Posterior cingulate gyrus (tissue), 11 donors: Measurements from ENCODE around the gene ATP13A5.

Experiments used
- DNase-seq, 10 donors: peaks; one replicate each; pipeline versions ENCODE4 v3.0.0 to v3.0.0-alpha.2; 2020 to 2021; ENCODE audit warnings: mixed read lengths in 3 of 10
- intact Hi-C: fragments of 100-400 bp; cut with DNase I; formaldehyde crosslinking; loops from one replicate; pipeline ENCODE4 v1.15.1; 2023

Gene ATP13A5

GRCh38 chr3:193378706-193379105, at the start of gene ATP13A5:
Gene ATP13A5 (minus strand): TSS chr3:193378753. CDS start chr3:193378725, 28 bp downstream.
- no peak for DNase-seq
- intact Hi-C loops, result no loop called here

DNA sequence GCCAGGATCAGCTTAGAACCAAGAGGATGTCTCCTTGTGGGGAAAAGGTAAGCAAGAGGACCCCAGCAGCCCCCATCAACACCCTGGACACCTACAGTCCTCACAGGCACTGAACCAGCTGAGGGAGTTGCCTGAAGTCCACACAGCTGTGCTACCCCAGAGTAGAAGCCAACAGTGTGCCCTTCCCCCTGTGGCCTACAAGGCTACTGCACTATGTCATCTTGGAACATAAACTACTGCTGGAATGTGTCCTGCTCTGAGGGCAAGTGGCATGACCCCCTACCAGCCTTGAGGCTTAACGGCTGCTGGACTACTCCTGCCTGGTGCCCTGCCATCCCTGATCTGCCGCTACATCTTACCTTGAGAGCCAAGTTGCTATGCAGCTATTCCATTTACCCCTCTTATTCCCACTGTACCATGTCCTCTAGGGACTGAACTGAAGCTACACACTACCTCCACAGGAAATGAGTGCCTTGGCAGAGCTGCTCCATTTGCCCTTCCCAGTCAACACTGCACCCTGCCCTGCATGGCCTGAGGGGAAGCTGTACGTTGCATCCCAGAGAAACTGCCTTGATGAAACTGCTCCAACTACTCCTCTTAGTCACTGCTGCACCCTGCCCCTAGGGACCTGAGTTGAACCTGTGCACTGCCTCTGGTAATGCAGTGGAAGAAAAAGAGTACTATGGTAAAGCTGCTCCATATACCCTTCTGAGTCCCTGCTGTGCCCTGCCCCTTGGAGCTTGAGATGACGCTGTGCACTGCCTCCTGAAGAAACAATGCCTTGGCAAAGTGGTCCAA, 40.2 kb upstream of the ATP13A5 start:
- no peak for DNase-seq
- intact Hi-C loops, result no loop called here

DNA sequence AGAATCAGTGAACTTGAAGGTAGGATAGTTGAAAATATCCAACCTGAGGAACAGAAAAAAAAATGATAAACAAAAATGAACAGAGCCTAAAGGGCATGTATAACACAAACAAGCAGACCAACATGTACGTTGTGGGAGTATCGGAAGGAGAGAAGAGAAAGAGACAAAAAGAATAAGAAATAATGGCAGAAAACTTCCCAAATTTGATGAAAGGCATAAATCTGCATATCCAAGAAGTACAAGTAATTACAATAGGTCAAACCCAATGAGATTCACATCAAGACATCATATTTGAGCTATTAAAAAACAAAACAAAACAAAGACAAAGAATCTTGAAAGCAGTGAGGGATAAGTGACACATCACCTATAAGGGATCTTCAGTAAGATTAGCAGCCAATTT, 38.1 kb upstream of the ATP13A5 start:
- intact Hi-C loops, result no loop called here
- DNase-seq, result no peak

DNA sequence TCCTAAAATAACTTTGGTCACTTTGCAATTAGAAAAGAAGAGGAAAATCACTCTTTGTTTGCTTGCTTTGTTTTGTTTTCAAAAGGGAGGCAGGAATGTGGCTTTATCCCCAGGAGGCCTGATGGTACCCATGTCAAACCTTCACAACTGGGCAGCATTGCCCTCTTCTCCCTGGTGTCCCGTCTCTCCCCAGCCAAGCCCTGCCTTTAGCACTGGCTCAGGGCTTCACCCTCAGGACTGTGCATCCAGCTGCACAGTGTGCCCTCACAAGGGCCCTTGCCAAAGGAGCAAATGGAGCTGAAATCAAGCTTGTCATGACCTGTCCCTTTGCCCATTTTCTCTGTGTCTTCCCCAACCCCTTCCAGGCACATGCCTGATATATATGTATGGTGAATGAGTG, 29.1 kb upstream of the ATP13A5 start:
- DNase-seq, result no peak
- intact Hi-C loops, result no loop called here

DNA sequence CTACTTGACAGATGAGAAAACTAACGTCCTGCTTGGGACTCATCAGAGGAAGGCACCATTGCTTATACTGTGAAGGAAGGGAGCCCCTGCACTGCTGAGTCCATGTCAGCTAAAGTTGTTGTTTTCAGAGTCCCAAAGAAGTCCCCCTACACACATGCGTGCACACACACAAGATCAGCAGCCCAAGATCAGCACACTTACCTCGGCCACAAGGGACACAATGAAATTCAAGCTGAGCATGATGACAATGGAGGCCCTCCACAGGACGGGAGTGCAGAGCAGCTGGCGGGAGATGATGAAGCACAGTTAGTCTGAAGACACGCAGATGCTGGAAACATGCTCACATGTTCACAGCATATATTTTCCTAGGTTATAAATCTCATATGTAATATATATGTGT, 28.6 kb upstream of the ATP13A5 start:
- intact Hi-C loops, result no loop called here

GRCh38 chr3:193403307-193403706, 24.8 kb upstream of the ATP13A5 start:
- DNase-seq, result no peak
- intact Hi-C loops, result no loop called here

More for the DNA sequence above, 28.6 kb upstream of the ATP13A5 start:
- no peak for DNase-seq

DNA sequence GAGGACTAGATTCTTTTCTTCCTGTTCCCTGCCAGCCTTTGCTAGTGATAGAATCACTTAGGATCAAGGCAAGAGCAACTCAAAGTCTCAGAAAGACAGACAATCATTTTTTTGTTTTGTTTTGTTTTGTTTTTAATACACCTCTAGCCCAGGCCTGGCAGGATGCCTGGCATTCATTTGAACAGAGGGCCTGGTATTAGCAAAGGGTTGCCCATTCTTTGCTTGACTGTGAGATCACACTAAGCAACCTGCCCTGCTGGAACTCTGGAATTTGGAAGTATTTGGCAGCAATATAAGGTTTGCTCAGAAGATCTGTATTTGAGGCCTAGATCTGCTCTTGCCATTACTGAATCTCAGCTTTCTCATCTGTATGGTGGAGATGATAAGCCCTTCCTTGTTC, 21.8 kb upstream of the ATP13A5 start:
- DNase-seq, result peak in 3 of 10 donors; percentile 22 to 72 (median 41)
- intact Hi-C loops, result no loop called here

- intact Hi-C loops, result no loop called here
- DNase-seq, result no peak
Measured at GRCh38 chr3:193396451-193397244, 18.1 kb upstream of the ATP13A5 start.

DNA sequence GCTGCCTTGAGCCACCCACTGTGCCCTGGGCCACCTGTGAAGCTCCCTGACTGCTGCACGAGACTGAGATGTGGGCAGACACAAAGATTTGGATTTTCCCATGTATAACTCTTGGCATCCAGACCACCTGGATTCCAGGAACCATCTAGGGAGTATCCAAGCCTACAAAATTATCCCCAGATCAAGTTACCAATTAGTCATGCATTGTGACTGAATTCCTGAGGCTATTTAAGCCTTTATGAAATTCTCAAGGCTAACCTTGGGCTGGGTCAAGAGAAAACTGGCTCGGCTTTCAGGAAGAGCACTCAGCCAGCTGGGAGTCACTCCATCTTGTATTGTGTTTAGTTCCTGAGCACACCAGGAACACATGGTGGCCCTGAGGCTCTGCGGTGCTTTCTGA, 13.3 kb upstream of the ATP13A5 start:
- DNase-seq, result no peak
- intact Hi-C loops, result no loop called here

GRCh38 chr3:193389335-193389734, 10.8 kb upstream of the ATP13A5 start:
- intact Hi-C loops, result no loop called here
- no peak for DNase-seq

- intact Hi-C loops, result no loop called here
Measured at GRCh38 chr3:193388361-193388760, 9.8 kb upstream of the ATP13A5 start.

DNA sequence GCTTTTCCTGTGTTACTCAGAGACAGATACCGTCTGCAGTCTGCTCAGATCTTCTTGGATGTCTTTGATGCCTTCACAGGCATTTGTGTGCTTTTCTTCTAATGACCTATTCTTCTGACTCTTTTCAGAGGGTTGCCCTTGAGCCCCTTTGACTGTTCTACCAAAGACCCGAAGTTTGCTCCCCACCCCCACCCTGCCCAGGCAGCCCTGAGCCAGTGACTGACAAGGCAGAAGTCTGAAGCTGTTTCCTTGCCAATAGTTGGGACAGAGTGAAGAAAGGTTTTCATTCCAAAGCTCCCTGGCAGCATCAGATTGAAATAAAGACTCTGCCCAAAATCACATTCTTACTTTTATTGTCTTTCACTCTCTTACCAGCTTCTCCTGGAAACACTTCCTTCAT, 9.0 kb upstream of the ATP13A5 start:
- intact Hi-C loops, result no loop called here
- DNase-seq, result no peak

More at GRCh38 chr3:193388361-193388760, 9.8 kb upstream of the ATP13A5 start:
- no peak for DNase-seq

GRCh38 chr3:193377591-193377990, 962 bp downstream of the ATP13A5 start:
- intact Hi-C loops, result no loop called here
- DNase-seq, result no peak

GRCh38 chr3:193375614-193376013, 2.9 kb downstream of the ATP13A5 start:
- DNase-seq, result no peak
- intact Hi-C loops, result no loop called here

GRCh38 chr3:193372783-193373182, 5.8 kb downstream of the ATP13A5 start:
- DNase-seq, result no peak
- intact Hi-C loops, result no loop called here

- DNase-seq, result no peak
- intact Hi-C loops, result no loop called here
Measured at GRCh38 chr3:193367868-193368267, 10.7 kb downstream of the ATP13A5 start.

GRCh38 chr3:193357291-193357690, 21.3 kb downstream of the ATP13A5 start:
- intact Hi-C loops, result no loop called here

GRCh38 chr3:193354423-193354822, 24.1 kb downstream of the ATP13A5 start:
- intact Hi-C loops, result no loop called here
- no peak for DNase-seq

More at GRCh38 chr3:193357291-193357690, 21.3 kb downstream of the ATP13A5 start:
- no peak for DNase-seq

DNA sequence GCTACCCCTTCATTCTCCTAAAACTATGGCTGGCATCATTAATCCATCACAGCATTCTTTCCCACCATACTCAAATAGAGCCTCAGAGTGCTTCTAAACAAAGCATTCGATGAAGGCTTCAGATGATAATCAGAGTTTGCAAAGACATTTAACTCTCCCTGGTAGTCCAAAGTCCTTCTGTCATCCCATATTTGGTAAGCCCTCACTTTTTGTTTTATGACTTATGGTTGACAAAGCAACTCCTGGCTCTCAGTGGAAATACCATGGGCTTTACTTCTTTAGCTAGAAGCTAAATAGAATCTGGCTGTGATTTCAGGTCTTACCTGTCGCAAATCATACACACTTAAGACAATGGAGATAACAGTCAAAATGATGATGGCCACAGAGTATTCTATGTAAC, 27.8 kb downstream of the ATP13A5 start:
- no peak for DNase-seq
- intact Hi-C loops, result no loop called here

DNA sequence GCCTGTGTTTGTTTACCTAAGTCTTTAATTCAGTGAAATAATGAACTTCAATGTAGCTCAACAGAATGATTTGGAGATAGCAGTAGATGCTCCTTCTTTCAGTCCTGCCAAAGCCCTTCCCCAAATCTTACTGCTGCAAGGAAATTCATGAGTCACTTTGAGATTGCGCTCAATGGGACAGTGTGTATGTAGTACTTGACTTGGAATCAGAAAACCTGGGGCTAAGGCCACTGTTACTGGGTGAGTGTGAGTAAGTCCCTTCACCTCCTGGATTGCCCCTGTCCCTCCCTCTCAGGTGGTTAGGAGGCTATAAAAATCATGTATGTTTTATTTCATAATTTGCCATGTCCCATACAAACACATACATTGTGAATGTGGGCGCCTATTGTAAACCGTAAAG, 29.9 kb downstream of the ATP13A5 start:
- intact Hi-C loops, result no loop called here
- DNase-seq, result no peak
